Gastrocnemius medialis (tissue), 4 donors: ENCODE data around the gene MRPS2. TPM values are rescaled to one million over a fixed set of nuclear protein-coding genes. Genes with fewer than 3 reads are reported as not detected.
"Not testable (repeated sequence)": the region's sequence is repeated elsewhere in the genome, so short reads cannot be mapped to it uniquely, and the experiment has no call there.

Experiments
- ATAC-seq, 2 donors: fragments of 150-250 bp; one replicate each; pipeline ENCODE4 v1.9.1; 2016
- DNase-seq, 2 donors: peaks; one replicate each; pipeline ENCODE4 v3.0.0-alpha.2; 2019
- H3K27ac ChIP-seq, 4 donors: fragments of 200-600 bp; sonication (generic); 1 replicate in 1 of 4; 2 replicates in 3 of 4; pipeline ENCODE4 v1.5.1; 2016 to 2018; ENCODE audit warnings: mild to moderate bottlenecking in 2 of 4, moderate library complexity in 1 of 4
- H3K27me3 ChIP-seq, 3 donors: fragments of 200-600 bp; sonication (generic) in 2 of 3; 1 replicate in 1 of 3; 2 replicates in 2 of 3; pipeline versions ENCODE4 v1.5.1 to v1.6.0; 2016 to 2019; ENCODE audit warnings: mild to moderate bottlenecking in 1 of 3, moderate library complexity in 1 of 3
- H3K36me3 ChIP-seq, 2 donors: fragments of 200-600 bp; sonication (generic) in 1 of 2; one replicate each; pipeline ENCODE4 v1.5.1; 2017 to 2018
- H3K4me1 ChIP-seq, 2 donors: fragments of 200-600 bp; sonication (generic) in 1 of 2; one replicate each; pipeline ENCODE4 v1.5.1; 2016 to 2017; ENCODE audit warnings: mild to moderate bottlenecking in 2 of 2
- H3K4me3 ChIP-seq, 4 donors: fragments of 200-600 bp; sonication (generic) in 3 of 4; 1 replicate in 1 of 4; 2 replicates in 3 of 4; pipeline ENCODE4 v1.5.1; 2016 to 2019; ENCODE audit warnings: mild to moderate bottlenecking in 2 of 4
- H3K9me3 ChIP-seq, 3 donors: fragments of 200-600 bp; sonication (generic) in 2 of 3; 1 replicate in 1 of 3; 2 replicates in 2 of 3; pipeline ENCODE4 v1.5.1; 2016 to 2019
- POLR2A ChIP-seq, 2 donors: fragments of 450-650 bp; IDR thresholded peaks; one replicate each; pipeline ENCODE4 v1.6.1; 2017; ENCODE audit warnings: antibody characterized with exemption in 2 of 2, mild to moderate bottlenecking in 2 of 2, moderate library complexity in 2 of 2
- in situ Hi-C, 4 donors: fragments of 200-750 bp; cut with MboI; loops; one replicate each; pipeline versions ENCODE4 v1.15.0 to v1.8.0; 2017; ENCODE audit warnings: low sequenced_read_pairs in 4 of 4
- intact Hi-C: fragments of 100-400 bp; cut with DNase I; formaldehyde crosslinking; loops from one replicate; pipeline ENCODE4 v1.15.1; 2023; ENCODE audit warnings: low total_unique reads
- total RNA-seq, 4 donors: library from RNA; depleted of rRNA; stranded (reverse); fragments of >200 nt; gene quantifications; one replicate each; pipeline versions ENCODE4 v1.1.0 to v1.2.3, GENCODE V29; 2016
- TF ChIP-seq, protein P1 (sequence below), 5 experiments: fragments of 450-650 bp in 3 of 5; fragments of 200-600 bp in 2 of 5; sonication (generic) in 2 of 5; IDR thresholded peaks in 4 of 5; conservative IDR thresholded peaks in 1 of 5; 1 replicate in 4 of 5; 2 replicates in 1 of 5; pipeline ENCODE4 v1.5.1; 2016 to 2019; ENCODE audit warnings: antibody characterized with exemption in 5 of 5, mild to moderate bottlenecking in 3 of 5, moderate library complexity in 3 of 5

MRPS2 gene
- total RNA-seq, 4 donors from 2014 or later = 48.8 to 108 (median 69.5) TPM

DNA sequence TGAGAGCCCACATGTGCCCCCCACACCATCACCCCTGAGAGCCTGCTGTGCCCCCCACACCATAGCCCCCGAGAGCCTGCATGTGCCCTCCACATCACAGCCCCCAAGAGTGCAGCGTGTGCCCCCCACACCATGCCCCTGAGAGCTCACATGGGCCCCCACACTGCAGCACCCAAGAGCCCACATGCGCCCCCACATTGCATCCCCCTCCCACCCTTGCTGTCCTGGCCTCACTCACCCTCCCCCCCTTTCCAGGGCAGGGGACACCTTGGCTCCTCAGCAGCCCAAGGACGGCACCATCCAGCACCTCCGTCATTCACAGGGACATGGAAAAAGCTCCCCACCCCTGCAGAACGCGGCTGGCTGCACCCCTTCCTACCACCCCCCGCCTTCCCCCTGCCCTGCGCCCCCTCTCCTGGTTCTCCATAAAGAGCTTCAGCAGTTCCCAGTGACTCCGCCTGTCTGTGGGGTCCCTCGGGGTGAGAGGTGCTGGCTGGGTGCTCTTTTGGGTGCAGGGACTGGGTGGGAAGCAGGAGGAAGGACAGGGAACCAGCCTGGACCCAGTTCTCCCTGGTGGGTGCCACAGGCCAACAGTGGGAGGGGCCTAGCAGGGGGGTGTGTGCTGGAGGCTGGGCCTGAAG, 25.7 kb downstream of the MRPS2 start:
- H3K9me3 ChIP-seq = no peaks in the 10 kb centered on the region
- ATAC-seq = no peak
- no peaks in the 10 kb centered on the region for H3K36me3 ChIP-seq
- no peak for DNase-seq
- in situ Hi-C loops = no loop called here
- intact Hi-C loops = no loop called here
- TF ChIP-seq POLR2A (IDR thresholded peaks at IDR 0.05) = no peak
- TF ChIP-seq, protein P1, sequence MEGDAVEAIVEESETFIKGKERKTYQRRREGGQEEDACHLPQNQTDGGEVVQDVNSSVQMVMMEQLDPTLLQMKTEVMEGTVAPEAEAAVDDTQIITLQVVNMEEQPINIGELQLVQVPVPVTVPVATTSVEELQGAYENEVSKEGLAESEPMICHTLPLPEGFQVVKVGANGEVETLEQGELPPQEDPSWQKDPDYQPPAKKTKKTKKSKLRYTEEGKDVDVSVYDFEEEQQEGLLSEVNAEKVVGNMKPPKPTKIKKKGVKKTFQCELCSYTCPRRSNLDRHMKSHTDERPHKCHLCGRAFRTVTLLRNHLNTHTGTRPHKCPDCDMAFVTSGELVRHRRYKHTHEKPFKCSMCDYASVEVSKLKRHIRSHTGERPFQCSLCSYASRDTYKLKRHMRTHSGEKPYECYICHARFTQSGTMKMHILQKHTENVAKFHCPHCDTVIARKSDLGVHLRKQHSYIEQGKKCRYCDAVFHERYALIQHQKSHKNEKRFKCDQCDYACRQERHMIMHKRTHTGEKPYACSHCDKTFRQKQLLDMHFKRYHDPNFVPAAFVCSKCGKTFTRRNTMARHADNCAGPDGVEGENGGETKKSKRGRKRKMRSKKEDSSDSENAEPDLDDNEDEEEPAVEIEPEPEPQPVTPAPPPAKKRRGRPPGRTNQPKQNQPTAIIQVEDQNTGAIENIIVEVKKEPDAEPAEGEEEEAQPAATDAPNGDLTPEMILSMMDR (IDR thresholded peaks at IDR 0.05 in 4 of 5, conservative IDR thresholded peaks at IDR 0.05 in 1 of 5) = no peak
- H3K27me3 ChIP-seq = peaks cover 0 to 7% (median 6%) of the 10 kb centered on the region in 3 donors
- no peak overlapping the region for H3K27ac ChIP-seq
- no peak overlapping the region for H3K4me3 ChIP-seq
- no peaks in the 10 kb centered on the region for H3K4me1 ChIP-seq

GRCh38 chr9:135526730-135527571, 26.5 kb downstream of the MRPS2 start:
- H3K27ac ChIP-seq = no peak overlapping the region
- in situ Hi-C loops (no loop called here), intact Hi-C loops (no loop called here)
- H3K27me3 ChIP-seq = peaks cover 0 to 7% (median 6%) of the 10 kb centered on the region in 3 donors
- no peaks in the 10 kb centered on the region for H3K9me3 ChIP-seq
- no peaks in the 10 kb centered on the region for H3K36me3 ChIP-seq
- TF ChIP-seq, protein P1 (IDR thresholded peaks at IDR 0.05 in 4 of 5, conservative IDR thresholded peaks at IDR 0.05 in 1 of 5) = no peak
- TF ChIP-seq POLR2A (IDR thresholded peaks at IDR 0.05) = no peak
- H3K4me3 ChIP-seq = no peak overlapping the region
- DNase-seq (no peak), ATAC-seq (no peak)
- no peaks in the 10 kb centered on the region for H3K4me1 ChIP-seq

GRCh38 chr9:135528842-135529435, 28.5 kb downstream of the MRPS2 start:
- DNase-seq, H3K27me3 ChIP-seq, H3K4me3 ChIP-seq, H3K9me3 ChIP-seq, H3K36me3 ChIP-seq, intact Hi-C loops, H3K27ac ChIP-seq, H3K4me1 ChIP-seq, ATAC-seq, in situ Hi-C loops: not testable (repeated sequence)

DNA sequence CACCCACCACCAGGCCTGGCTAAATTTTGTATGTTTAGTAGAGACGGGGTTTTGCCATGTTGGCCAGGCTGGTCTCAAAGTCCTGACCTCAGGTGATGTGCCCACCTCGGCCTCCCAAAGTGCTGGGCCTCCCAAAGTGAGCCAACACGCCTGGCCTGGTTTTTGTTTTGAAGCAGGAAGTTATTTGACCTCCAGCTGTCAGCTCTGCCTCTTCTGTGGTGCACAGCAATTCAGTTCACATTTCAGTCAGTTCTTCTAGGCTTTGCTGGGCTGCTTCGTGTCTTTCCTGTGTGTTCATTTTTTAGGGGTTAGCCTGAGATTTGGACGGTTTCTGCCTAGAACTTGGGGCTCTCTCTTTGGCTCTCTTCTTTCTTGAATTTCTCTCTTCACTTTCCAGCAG, 29.7 kb downstream of the MRPS2 start:
- Histone ChIP-seq H3K36me3 (no peaks in the 10 kb centered on the region), H3K9me3 (no peaks in the 10 kb centered on the region), H3K27ac (no peak overlapping the region), H3K4me1 (no peaks in the 10 kb centered on the region), H3K27me3 (peaks cover 0 to 7% (median 6%) of the 10 kb centered on the region in 3 donors), H3K4me3 (no peak overlapping the region)
- DNase-seq = no peak
- ATAC-seq = no peak
- in situ Hi-C loops (no loop called here), intact Hi-C loops (no loop called here)
- TF ChIP-seq, protein P1 (IDR thresholded peaks at IDR 0.05 in 4 of 5, conservative IDR thresholded peaks at IDR 0.05 in 1 of 5) = no peak
- TF ChIP-seq POLR2A (IDR thresholded peaks at IDR 0.05) = no peak

GRCh38 chr9:135531096-135531495, 30.6 kb downstream of the MRPS2 start:
- peaks cover 0 to 7% (median 6%) of the 10 kb centered on the region in 3 donors for H3K27me3 ChIP-seq
- in situ Hi-C loops (no loop called here), intact Hi-C loops (no loop called here)
- no peak overlapping the region for H3K4me3 ChIP-seq
- H3K36me3 ChIP-seq = no peaks in the 10 kb centered on the region
- no peak for DNase-seq
- no peaks in the 10 kb centered on the region for H3K4me1 ChIP-seq
- ATAC-seq = no peak
- no peaks in the 10 kb centered on the region for H3K9me3 ChIP-seq
- H3K27ac ChIP-seq = no peak overlapping the region
- TF ChIP-seq, protein P1 (IDR thresholded peaks at IDR 0.05 in 4 of 5, conservative IDR thresholded peaks at IDR 0.05 in 1 of 5) = no peak
- no peak for TF ChIP-seq POLR2A (IDR thresholded peaks at IDR 0.05)
